H1 (cell line): ENCODE data around the gene ZBTB4. TPM values are rescaled to one million over a fixed set of nuclear protein-coding genes. Genes with fewer than 3 reads are reported as not detected.

Experiments
- CTCF ChIA-PET: fragments of 300-600 bp; sonication (Branson Sonifier 250); formaldehyde crosslinking; loops from one replicate; lab custom pipeline; 2021; ENCODE audit not compliant: partially characterized antibody; lab: Charles Lee
- POLR2A ChIA-PET: fragments of 300-600 bp; sonication (Branson Sonifier 250); formaldehyde crosslinking; loops from one replicate; lab custom pipeline; 2021; ENCODE audit warnings: inconsistent platforms; ENCODE audit not compliant: partially characterized antibody; lab: Charles Lee
- DNase-seq, 2 experiments: peaks; one replicate each; pipeline versions ENCODE4 v3.0.0 to v3.0.0-alpha.2; 2010 to 2022; ENCODE audit warnings: low spot score in 2 of 2, low read depth in 1 of 2, mixed read lengths in 1 of 2
- FAIRE-seq: peaks from 2 replicates; lab custom pipeline; 2011; peaks lifted over from hg19 to GRCh38; lab: Jason Lieb, UNC
- H2AFZ ChIP-seq: 2 replicates; pipeline ENCODE4 v1.8.1; 2012; ENCODE audit warnings: low read length, inconsistent platforms
- H2AK5ac ChIP-seq: 2 replicates; pipeline ENCODE4 v1.6.1; 2013; ENCODE audit warnings: low read depth, low read length
- H2BK120ac ChIP-seq: replicated peaks from 2 replicates; pipeline ENCODE3; 2013; ENCODE audit warnings: low read depth, low read length, inconsistent platforms
- H2BK12ac ChIP-seq: 2 replicates; pipeline ENCODE4 v1.6.1; 2013; ENCODE audit warnings: low read depth, low read length
- H2BK15ac ChIP-seq: 2 replicates; pipeline ENCODE4 v1.6.1; 2013; ENCODE audit warnings: low read length
- H2BK20ac ChIP-seq: 2 replicates; pipeline ENCODE4 v1.6.1; 2013; ENCODE audit warnings: low read length
- H2BK5ac ChIP-seq: 2 replicates; pipeline ENCODE4 v1.6.1; 2013; ENCODE audit warnings: low read depth, low read length
- H3K14ac ChIP-seq: 2 replicates; pipeline ENCODE4 v1.6.1; 2013; ENCODE audit warnings: inconsistent platforms; ENCODE audit not compliant: insufficient read length
- H3K18ac ChIP-seq: 2 replicates; pipeline ENCODE4 v1.6.1; 2013; ENCODE audit warnings: low read length; ENCODE audit errors: extremely low read depth
- H3K23ac ChIP-seq: 2 replicates; pipeline ENCODE4 v1.6.1; 2013; ENCODE audit warnings: inconsistent platforms; ENCODE audit not compliant: insufficient read length
- H3K23me2 ChIP-seq: 2 replicates; pipeline ENCODE4 v1.6.1; 2013; ENCODE audit warnings: low read depth, low read length
- H3K27ac ChIP-seq: 2 replicates; pipeline ENCODE4 v1.6.1; 2011; ENCODE audit warnings: low read depth, low read length, inconsistent platforms
- H3K27me3 ChIP-seq, 4 experiments: replicated peaks in 1 of 4; 1 replicate in 1 of 4; 2 replicates in 3 of 4; pipeline versions ENCODE4 v1.6.1 to v1.8.1; 2011 to 2013; ENCODE audit warnings: low read length in 3 of 4, mild to moderate bottlenecking in 3 of 4, inconsistent platforms in 2 of 4, mixed read lengths in 2 of 4, moderate library complexity in 1 of 4; ENCODE audit not compliant: control insufficient read depth in 3 of 4, insufficient read depth in 3 of 4; ENCODE audit errors: extremely low read depth in 1 of 4
- H3K36me3 ChIP-seq, 4 experiments: 2 replicates each; pipeline versions ENCODE4 v1.6.1 to v1.8.1; 2011 to 2013; ENCODE audit warnings: mild to moderate bottlenecking in 4 of 4, low read length in 3 of 4, moderate library complexity in 2 of 4, control low read depth in 1 of 4, inconsistent platforms in 1 of 4; ENCODE audit not compliant: insufficient read depth in 4 of 4, control insufficient read depth in 2 of 4
- H3K4ac ChIP-seq: replicated peaks from 2 replicates; pipeline ENCODE3; 2013; ENCODE audit warnings: low read length, low read depth, mixed read lengths, inconsistent platforms; ENCODE audit not compliant: insufficient read length
- H3K4me1 ChIP-seq, 4 experiments: replicated peaks in 1 of 4; 1 replicate in 1 of 4; 2 replicates in 3 of 4; pipeline versions ENCODE4 v1.6.1 to v1.8.1; 2011 to 2013; ENCODE audit warnings: low read length in 3 of 4, inconsistent platforms in 2 of 4, mixed read lengths in 1 of 4; ENCODE audit not compliant: insufficient read depth in 4 of 4, control insufficient read depth in 3 of 4
- H3K4me2 ChIP-seq, 2 experiments: 2 replicates each; pipeline versions ENCODE4 v1.6.1 to v1.8.1; 2011 to 2013; ENCODE audit warnings: low read depth in 2 of 2, low read length in 2 of 2, control low read depth in 1 of 2, inconsistent platforms in 1 of 2, mild to moderate bottlenecking in 1 of 2; ENCODE audit not compliant: insufficient read depth in 1 of 2
- H3K4me3 ChIP-seq, 4 experiments: fragments of 200-600, 300-600 bp in 1 of 4; sonication (generic), shearing (Covaris generic), sonication (Bioruptor Twin) in 1 of 4; 2 replicates each; pipeline versions ENCODE4 v1.5.1 to v1.8.1; 2011 to 2016; ENCODE audit warnings: low read length in 4 of 4, low read depth in 3 of 4, control low read depth in 2 of 4, inconsistent platforms in 2 of 4, mild to moderate bottlenecking in 2 of 4, mixed read lengths in 1 of 4, moderate library complexity in 1 of 4; ENCODE audit not compliant: insufficient read depth in 2 of 4; ENCODE audit errors: extremely low read depth in 1 of 4
- H3K56ac ChIP-seq: replicated peaks from 2 replicates; pipeline ENCODE3; 2013; ENCODE audit warnings: low read depth, mild to moderate bottlenecking, mixed read lengths, low read length, inconsistent platforms; ENCODE audit not compliant: insufficient read length
- H3K79me1 ChIP-seq: 2 replicates; pipeline ENCODE4 v1.6.1; 2013; ENCODE audit warnings: low read depth, low read length, control low read depth
- H3K79me2 ChIP-seq, 2 experiments: 2 replicates each; pipeline versions ENCODE4 v1.6.1 to v1.8.1; 2012 to 2013; ENCODE audit warnings: low read length in 2 of 2, mild to moderate bottlenecking in 2 of 2, inconsistent platforms in 1 of 2; ENCODE audit not compliant: insufficient read depth in 2 of 2, control insufficient read depth in 1 of 2
- H3K9ac ChIP-seq, 4 experiments: replicated peaks in 1 of 4; 1 replicate in 1 of 4; 2 replicates in 3 of 4; pipeline versions ENCODE4 v1.6.1 to v1.8.1; 2011 to 2013; ENCODE audit warnings: low read depth in 3 of 4, low read length in 3 of 4, control low read depth in 2 of 4, mild to moderate bottlenecking in 2 of 4, moderate library complexity in 2 of 4, inconsistent platforms in 1 of 4; ENCODE audit errors: extremely low read depth in 1 of 4
- H3K9me3 ChIP-seq, 2 experiments: 2 replicates each; pipeline versions ENCODE4 v1.6.1 to v1.8.1; 2012 to 2013; ENCODE audit warnings: mild to moderate bottlenecking in 2 of 2, moderate library complexity in 2 of 2, control low read depth in 1 of 2, inconsistent platforms in 1 of 2, low read depth in 1 of 2, low read length in 1 of 2, mixed read lengths in 1 of 2; ENCODE audit not compliant: insufficient read depth in 2 of 2
- H4K20me1 ChIP-seq, 2 experiments: replicated peaks in 1 of 2; 2 replicates each; pipeline versions ENCODE3 to v1.8.1; 2011 to 2013; ENCODE audit warnings: inconsistent platforms in 2 of 2, low read length in 2 of 2, mild to moderate bottlenecking in 1 of 2; ENCODE audit not compliant: insufficient read depth in 2 of 2, control insufficient read depth in 1 of 2
- H4K5ac ChIP-seq: 2 replicates; pipeline ENCODE4 v1.6.1; 2013; ENCODE audit warnings: low read length, low read depth, mixed read lengths, inconsistent platforms; ENCODE audit not compliant: insufficient read length
- H4K8ac ChIP-seq: 2 replicates; pipeline ENCODE4 v1.8.0; 2013; ENCODE audit warnings: mild to moderate bottlenecking, moderate library complexity, low read length, inconsistent platforms; ENCODE audit not compliant: insufficient read depth; ENCODE audit errors: extremely low read depth
- H4K91ac ChIP-seq: replicated peaks from 2 replicates; pipeline ENCODE3; 2013; ENCODE audit warnings: low read length, mixed read lengths, inconsistent platforms; ENCODE audit not compliant: insufficient read length
- BRCA1 ChIP-seq: IDR thresholded peaks from 2 replicates; pipeline ENCODE4 v1.6.1; 2012; ENCODE audit warnings: low read depth, low read length, improper control_type of control experiment
- CBX5 ChIP-seq: fragments of 300-800, 300-1000 bp; sonication (generic); IDR thresholded peaks from 2 replicates; pipeline ENCODE4 v1.7.1; 2016; ENCODE audit warnings: antibody characterized with exemption, low read length, low read depth
- CBX8 ChIP-seq: fragments of 300-800, 300-1000 bp; sonication (generic); IDR thresholded peaks from 2 replicates; pipeline ENCODE4 v1.7.1; 2016; ENCODE audit warnings: low read depth, low read length, borderline replicate concordance
- GTF2F1 ChIP-seq: IDR thresholded peaks from 2 replicates; pipeline ENCODE4 v1.6.1; 2012; ENCODE audit warnings: low read depth, low read length, improper control_type of control experiment, borderline replicate concordance
- HDAC2 ChIP-seq, 2 experiments: fragments of 300-600 bp in 1 of 2; sonication (generic) in 1 of 2; IDR thresholded peaks; 2 replicates each; pipeline ENCODE4 v1.6.1; 2011 to 2012; ENCODE audit warnings: low read depth in 2 of 2, low read length in 2 of 2, mild to moderate bottlenecking in 2 of 2, moderate library complexity in 2 of 2, borderline replicate concordance in 1 of 2, inconsistent platforms in 1 of 2
- PHF8 ChIP-seq: fragments of 200-600 bp; sonication (generic); conservative IDR thresholded peaks from 2 replicates; pipeline ENCODE4 v1.7.1; 2012; ENCODE audit warnings: low read depth, mild to moderate bottlenecking, inconsistent platforms, low read length, moderate library complexity
- POU5F1 ChIP-seq: IDR thresholded peaks from 2 replicates; pipeline ENCODE4 v1.6.1; 2011; ENCODE audit warnings: low read depth, mild to moderate bottlenecking, low read length, moderate library complexity
- RBBP5 ChIP-seq: IDR thresholded peaks from 2 replicates; pipeline ENCODE4 v1.7.1; 2012; ENCODE audit warnings: low read depth, mild to moderate bottlenecking, inconsistent platforms, low read length, moderate library complexity, borderline replicate concordance
- SP4 ChIP-seq: IDR thresholded peaks from 2 replicates; pipeline ENCODE4 v1.6.1; 2012; ENCODE audit warnings: low read length, inconsistent platforms
- SRF ChIP-seq: IDR thresholded peaks from 2 replicates; pipeline ENCODE4 v1.6.1; 2011; ENCODE audit warnings: mild to moderate bottlenecking, low read depth, low read length, moderate library complexity
- WGBS, 2 experiments: shearing (Covaris generic) in 1 of 2; methylation state at CpG; one replicate each; pipeline versions ENCODE4 v1.1.6 to v1.1.7; 2013 to 2015; ENCODE audit warnings: low lambda C conversion rate in 2 of 2, mixed read lengths in 2 of 2, inconsistent platforms in 1 of 2, low coverage in 1 of 2, missing lambda C conversion rate in 1 of 2; ENCODE audit not compliant: insufficient replicate concordance in 2 of 2, insufficient coverage in 1 of 2, insufficient read length in 1 of 2; ENCODE audit errors: extremely low coverage in 1 of 2, missing lambda C conversion rate in 1 of 2; 5-methylcytosine and 5-hydroxymethylcytosine counted together
- polyA plus RNA-seq, 7 experiments: library from polyadenylated mRNA; depleted of rRNA in 3 of 7; stranded (reverse) in 5 of 7; unstranded in 2 of 7; fragments of >200 nt in 5 of 7; fragments of 200-250 nt in 2 of 7; gene quantifications; 1 replicate in 5 of 7; 2 replicates in 1 of 7; 4 replicates in 1 of 7; pipeline versions ENCODE4 v1.2.1 to v1.2.3, GENCODE V29; 2011 to 2013; ENCODE audit warnings: missing spikeins in 2 of 7, mixed read lengths in 2 of 7
- total RNA-seq: library from RNA; stranded (reverse); fragmentation: NEBNext Ultra II Directional; extraction: Animal tissue kit (Norgen Biotek cat#: 25700); gene quantifications from 2 replicates; pipeline ENCODE4 v1.2.1, GENCODE V29; 2021
- TF ChIP-seq, protein P1 (sequence below): IDR thresholded peaks from 2 replicates; pipeline ENCODE4 v1.6.1; 2012; ENCODE audit warnings: inconsistent platforms
- TF ChIP-seq, protein P2 (sequence below): IDR thresholded peaks from 2 replicates; pipeline ENCODE4 v1.6.1; 2011; ENCODE audit warnings: low read depth, mild to moderate bottlenecking, low read length; ENCODE audit not compliant: insufficient read depth

ZBTB4 gene
- total and polyA plus RNA-seq, 2 of the 8 experiments (the other 6 are each of a cell fraction or from before 2014, with no cell fraction given) = 5.9 to 10.1 TPM

DNA sequence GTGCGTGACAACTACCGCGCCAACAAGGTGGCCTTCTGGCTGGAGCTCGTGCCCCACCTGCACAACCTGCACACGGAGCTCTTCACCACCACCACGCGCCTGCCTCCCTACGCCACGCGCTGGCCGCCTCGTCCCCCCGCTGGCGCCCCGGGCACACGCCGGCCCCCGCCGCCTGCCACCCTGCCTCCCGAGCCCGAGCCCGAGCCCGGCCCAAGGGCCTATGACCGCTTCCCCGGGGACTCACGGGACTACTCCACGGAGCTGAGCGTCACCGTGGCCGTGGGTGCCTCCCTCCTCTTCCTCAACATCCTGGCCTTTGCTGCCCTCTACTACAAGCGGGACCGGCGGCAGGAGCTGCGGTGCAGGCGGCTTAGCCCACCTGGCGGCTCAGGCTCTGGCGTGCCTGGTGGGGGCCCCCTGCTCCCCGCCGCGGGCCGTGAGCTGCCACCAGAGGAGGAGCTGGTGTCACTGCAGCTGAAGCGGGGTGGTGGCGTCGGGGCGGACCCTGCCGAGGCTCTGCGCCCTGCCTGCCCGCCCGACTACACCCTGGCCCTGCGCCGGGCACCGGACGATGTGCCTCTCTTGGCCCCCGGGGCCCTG lies 62.3 kb downstream of the ZBTB4 start:
- Histone ChIP-seq H3K18ac (no peak overlapping the region), H3K4me3 (no peak overlapping the region)
- TF ChIP-seq, protein P1, sequence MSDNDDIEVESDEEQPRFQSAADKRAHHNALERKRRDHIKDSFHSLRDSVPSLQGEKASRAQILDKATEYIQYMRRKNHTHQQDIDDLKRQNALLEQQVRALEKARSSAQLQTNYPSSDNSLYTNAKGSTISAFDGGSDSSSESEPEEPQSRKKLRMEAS = no peak
- TF ChIP-seq PHF8 (no peak), HDAC2 (IDR thresholded peaks at IDR 0.05; ENCODE audit: borderline replicate concordance in 1 of 2, low read depth in 2 of 2, low read length in 2 of 2) (no peak), GTF2F1 (no peak), CBX5 (no peak), CBX8 (no peak), BRCA1 (no peak), RBBP5 (no peak), SRF (no peak), SP4 (no peak), POU5F1 (no peak)
- TF ChIP-seq, protein P2, sequence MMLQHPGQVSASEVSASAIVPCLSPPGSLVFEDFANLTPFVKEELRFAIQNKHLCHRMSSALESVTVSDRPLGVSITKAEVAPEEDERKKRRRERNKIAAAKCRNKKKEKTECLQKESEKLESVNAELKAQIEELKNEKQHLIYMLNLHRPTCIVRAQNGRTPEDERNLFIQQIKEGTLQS = no peak
- TF ChIP-seq, all 59 proteins: peak for 0
- H2BK12ac ChIP-seq = no peak overlapping the region
- no peaks in the 10 kb centered on the region for H3K9me3 ChIP-seq
- H3K23me2 ChIP-seq = peaks cover 2% of the 10 kb centered on the region; the same call in 1 of the 2 replicates
- H3K14ac ChIP-seq = no peak overlapping the region
- CTCF ChIA-PET = interaction anchor here (1.0 to 1.4 kb wide), 2 partner anchors 38 to 144 kb away, joined by 3 to 5 read pairs; partner anchors contain the start of gene SENP3
- WGBS, 2 experiments = 93% methylated on average over 34 of the region's 54 CpGs; no CpG with 5 or more reads in 1 of the 2 experiments
- H3K23ac ChIP-seq = no peak overlapping the region
- peaks cover 2 to 5% of the 10 kb centered on the region in 2 experiments for H4K20me1 ChIP-seq
- H2AFZ ChIP-seq = no peak overlapping the region
- no peak overlapping the region for H2BK5ac ChIP-seq
- H4K5ac ChIP-seq = no peak overlapping the region
- H3K79me1 ChIP-seq = no peaks in the 10 kb centered on the region
- DNase-seq (no peak), FAIRE-seq (no peak)
- H3K9ac ChIP-seq = no peak overlapping the region
- H3K56ac ChIP-seq = no peak overlapping the region
- H4K8ac ChIP-seq = peak overlapping the region; percentile 60; the same call in 1 of the 2 replicates
- no peaks in the 10 kb centered on the region for H3K79me2 ChIP-seq
- H3K4ac ChIP-seq = no peak overlapping the region
- H4K91ac ChIP-seq = no peak overlapping the region
- H2BK120ac ChIP-seq = no peak overlapping the region
- H3K4me1 ChIP-seq = peaks cover 0 to 15% (median 6%) of the 10 kb centered on the region in 4 experiments; a peak in 5 of 7 replicates
- POLR2A ChIA-PET = interaction anchor here (1.1 to 2.8 kb wide), 6 partner anchors 8 to 133 kb away, joined by 3 to 14 read pairs (median 4); partner anchors contain the start of genes NLGN2, SPEM2 and TMEM102
- no peak overlapping the region for H3K27ac ChIP-seq
- no peak overlapping the region for H2AK5ac ChIP-seq
- no peaks in the 10 kb centered on the region for H3K27me3 ChIP-seq
- H3K36me3 ChIP-seq = peaks cover 0 to 25% (median 9%) of the 10 kb centered on the region in 4 experiments; a peak in 6 of 8 replicates
- H3K4me2 ChIP-seq = no peak overlapping the region
- H2BK15ac ChIP-seq = no peak overlapping the region
- H2BK20ac ChIP-seq = no peak overlapping the region
